Psoas muscle (tissue), 8 donors: ENCODE results near the gene CSN3. TPM values are rescaled to one million over a fixed set of nuclear protein-coding genes. Genes with fewer than 3 reads are reported as not detected.

ENCODE experiments used
- ATAC-seq, 4 donors: fragments of 200-7000 bp; cut with Tn5 transposase; one replicate each; pipeline ENCODE4 v1.9.1; 2020; ENCODE audit warnings: moderate library complexity in 3 of 4, mild to moderate bottlenecking in 2 of 4
- DNase-seq, 2 donors: peaks; one replicate each; pipeline ENCODE4 v3.0.0-alpha.2; 2020
- H3K27ac ChIP-seq: fragments of 200-600 bp; one replicate; pipeline ENCODE4 v1.8.0; 2022
- H3K27me3 ChIP-seq, 3 donors: fragments of 200-600 bp in 1 of 3; one replicate each; pipeline versions ENCODE4 v1.6.1 to v1.8.0; 2013 to 2022; ENCODE audit warnings: low read length in 2 of 3, mild to moderate bottlenecking in 2 of 3, moderate library complexity in 1 of 3; ENCODE audit not compliant: insufficient read depth in 3 of 3
- H3K36me3 ChIP-seq, 2 donors: fragments of 200-600 bp in 1 of 2; one replicate each; pipeline versions ENCODE4 v1.6.1 to v1.8.0; 2013 to 2022; ENCODE audit warnings: low read depth in 1 of 2, mild to moderate bottlenecking in 1 of 2, moderate library complexity in 1 of 2; ENCODE audit not compliant: insufficient read depth in 1 of 2
- H3K4me1 ChIP-seq: fragments of 200-600 bp; one replicate; pipeline ENCODE4 v1.8.0; 2022
- H3K4me3 ChIP-seq: fragments of 200-600 bp; one replicate; pipeline ENCODE4 v1.8.0; 2022; ENCODE audit warnings: mild to moderate bottlenecking
- H3K9me3 ChIP-seq: fragments of 200-600 bp; one replicate; pipeline ENCODE4 v1.8.0; 2022
- CTCF ChIP-seq: fragments of 200-600 bp; IDR thresholded peaks from one replicate; pipeline ENCODE4 v1.8.0; 2022; ENCODE audit warnings: antibody characterized with exemption
- WGBS, 3 donors: extraction: QIAGEN DNeasy Blood & Tissue Kit; methylation state at CpG; one replicate each; pipeline versions ENCODE4 v1.1.6 to v1.1.7; 2013; 5-methylcytosine and 5-hydroxymethylcytosine counted together
- intact Hi-C, 2 donors: fragments of 100-400 bp; cut with DNase I; formaldehyde crosslinking; loops; one replicate each; pipeline versions ENCODE4 v1.11.0 to v1.14.2; 2022
- polyA plus RNA-seq, 3 donors: library from polyadenylated mRNA; stranded (reverse); fragments of 200-250 nt; gene quantifications; one replicate each; pipeline ENCODE4 v1.2.3, GENCODE V29; 2013
- total RNA-seq, 4 donors: library from RNA; stranded (reverse); fragmentation: NEBNext Ultra II Directional in 2 of 4; extraction: Animal tissue kit (Norgen Biotek cat#: 25700) in 2 of 4; gene quantifications; one replicate each; pipeline versions ENCODE4 v1.2.1 to v1.2.4, GENCODE V29; 2021 to 2023
- donor health status: healthy with polysubstance abuse.
- donor health status: DM: no; HTN: no; CAD: no; lungs with moderate emphysema.
- donor health status: Bipolar disorder and iron deficiency.
- donor health status: healthy.
- donor health status: DM: yes; HTN: yes; CAD: no.
- donor health status: DM: no; HTN: no; CAD: no.
- donor health status: DM: no; HTN: no; CAD: no.
- donor health status: DM: yes; HTN: yes; CAD: no.

The CSN3 gene
- total and polyA plus RNA-seq, 7 donors: not detected

GRCh38 chr4:70299643-70300042 is 57.2 kb downstream of the CSN3 start:
- Histone ChIP-seq H3K4me1 (no peaks in the 10 kb centered on the region), H3K36me3 (no peaks in the 10 kb centered on the region), H3K27me3 (no peaks in the 10 kb centered on the region), H3K27ac (no peak overlapping the region), H3K4me3 (no peak overlapping the region), H3K9me3 (no peaks in the 10 kb centered on the region)
- TF ChIP-seq CTCF: no peak
- ATAC-seq (no peak), DNase-seq (no peak)
- intact Hi-C loops: no loop called here
- 69 to 86% (median 79%) methylated on average over 2 of the region's 2 CpGs for WGBS, 3 donors

DNA sequence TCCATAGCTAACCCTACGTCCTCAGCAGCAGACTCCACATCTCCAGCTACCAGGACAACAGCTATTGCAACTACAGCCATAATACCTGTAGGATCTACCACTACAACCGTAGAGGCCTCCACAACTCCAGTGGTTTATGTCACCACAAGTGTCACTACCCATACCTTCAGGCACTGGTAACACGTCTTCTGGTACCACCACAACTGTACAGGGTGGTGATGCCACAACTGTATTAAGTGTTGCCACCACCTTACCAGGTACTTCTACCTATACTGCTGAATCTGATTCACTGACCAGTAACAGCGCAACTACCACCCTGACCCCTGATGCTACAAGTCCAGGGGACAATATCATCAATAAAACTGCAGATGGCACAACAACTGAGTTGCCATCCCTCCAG is 57.8 kb downstream of the CSN3 start:
- H3K4me3 ChIP-seq: no peak overlapping the region
- H3K27me3 ChIP-seq: no peaks in the 10 kb centered on the region
- ATAC-seq (no peak), DNase-seq (no peak)
- no peak for TF ChIP-seq CTCF
- H3K36me3 ChIP-seq: no peaks in the 10 kb centered on the region
- WGBS, 3 donors: 75 to 86% (median 77%) methylated on average over 4 of the region's 4 CpGs
- H3K27ac ChIP-seq: no peak overlapping the region
- H3K9me3 ChIP-seq: no peaks in the 10 kb centered on the region
- intact Hi-C loops: no loop called here
- H3K4me1 ChIP-seq: no peaks in the 10 kb centered on the region

Other genes starting within 250 kb of the CSN3 start
- not detected for gene STATH, start 246.6 kb upstream of the CSN3 start, total RNA-seq
- under 1 TPM in 1 of 3 donors, not detected in 2; 0.13 TPM for gene STATH, start 246.6 kb upstream of the CSN3 start, polyA plus RNA-seq
- not detected for gene HTN3, start 214.1 kb upstream of the CSN3 start, total RNA-seq
- not detected for gene HTN3, start 214.1 kb upstream of the CSN3 start, polyA plus RNA-seq
- gene HTN1, start 192.2 kb upstream of the CSN3 start, total RNA-seq: not detected
- gene HTN1, start 192.2 kb upstream of the CSN3 start, polyA plus RNA-seq: not detected
- gene PRR27, start 88.4 kb upstream of the CSN3 start, total RNA-seq: not detected
- not detected for gene PRR27, start 88.4 kb upstream of the CSN3 start, polyA plus RNA-seq
- gene ODAM, start 46.9 kb upstream of the CSN3 start, total RNA-seq: not detected
- gene ODAM, start 46.9 kb upstream of the CSN3 start, polyA plus RNA-seq: not detected
- not detected for gene FDCSP, start 16.5 kb upstream of the CSN3 start, total RNA-seq
- gene FDCSP, start 16.5 kb upstream of the CSN3 start, polyA plus RNA-seq: not detected
- gene CABS1, start 92.4 kb downstream of the CSN3 start, total RNA-seq: not detected
- not detected for gene CABS1, start 92.4 kb downstream of the CSN3 start, polyA plus RNA-seq
- gene SMR3A, start 118.2 kb downstream of the CSN3 start, total RNA-seq: not detected
- not detected for gene SMR3A, start 118.2 kb downstream of the CSN3 start, polyA plus RNA-seq
- gene SMR3B, start 140.5 kb downstream of the CSN3 start, total RNA-seq: not detected
- gene SMR3B, start 140.5 kb downstream of the CSN3 start, polyA plus RNA-seq: not detected
- gene OPRPN, start 155.3 kb downstream of the CSN3 start, total RNA-seq: not detected
- gene OPRPN, start 155.3 kb downstream of the CSN3 start, polyA plus RNA-seq: not detected
- gene MUC7, start 229.6 kb downstream of the CSN3 start, total RNA-seq: not detected
- gene MUC7, start 229.6 kb downstream of the CSN3 start, polyA plus RNA-seq: not detected